Ascending aorta (tissue), 2 donors: ENCODE data around the gene CPN1. TPM values are rescaled to one million over a fixed set of nuclear protein-coding genes. Genes with fewer than 3 reads are reported as not detected.

Experiments used
- DNase-seq, 2 donors: peaks; one replicate each; pipeline ENCODE4 v3.0.0-alpha.2; 2019; ENCODE audit warnings: low spot score in 2 of 2
- H3K27ac ChIP-seq, 2 donors: fragments of 200-600 bp; sonication (generic); one replicate each; pipeline ENCODE4 v1.5.1; 2016 to 2017; ENCODE audit warnings: mild to moderate bottlenecking in 1 of 2
- H3K27me3 ChIP-seq: fragments of 200-600 bp; sonication (generic); one replicate; pipeline ENCODE4 v1.5.1; 2017
- H3K36me3 ChIP-seq, 2 donors: fragments of 200-600 bp; sonication (generic); one replicate each; pipeline ENCODE4 v1.5.1; 2016
- H3K4me1 ChIP-seq, 2 donors: fragments of 200-600 bp; sonication (generic); one replicate each; pipeline ENCODE4 v1.5.1; 2016 to 2017; ENCODE audit warnings: mild to moderate bottlenecking in 1 of 2
- H3K4me3 ChIP-seq, 2 donors: fragments of 200-600 bp; sonication (generic); one replicate each; pipeline ENCODE4 v1.5.1; 2016 to 2017; ENCODE audit warnings: mild to moderate bottlenecking in 1 of 2
- H3K9me3 ChIP-seq, 2 donors: fragments of 200-600 bp; sonication (generic); one replicate each; pipeline ENCODE4 v1.5.1; 2016
- CTCF ChIP-seq, 3 experiments: fragments of 200-600 bp in 2 of 3; fragments of 450-650 bp in 1 of 3; sonication (generic) in 2 of 3; IDR thresholded peaks; one replicate each; pipeline ENCODE4 v1.5.1; 2016 to 2019; ENCODE audit warnings: antibody characterized with exemption in 3 of 3, mild to moderate bottlenecking in 1 of 3, moderate library complexity in 1 of 3
- intact Hi-C: fragments of 100-400 bp; cut with DNase I; formaldehyde crosslinking; loops from one replicate; pipeline ENCODE4 v1.15.1; 2023
- total RNA-seq: library from RNA; depleted of rRNA; stranded (reverse); fragments of >200 nt; gene quantifications from one replicate; pipeline ENCODE4 v1.1.0, GENCODE V29; 2016

The CPN1 gene
- total RNA-seq, 1 donor from 2014 or later, result not detected

GRCh38 chr10:100109670-100110069 is 28.0 kb upstream of the CPN1 start:
- no peak for TF ChIP-seq CTCF (IDR thresholded peaks at IDR 0.05)
- H3K27ac ChIP-seq, result no peak overlapping the region
- H3K4me3 ChIP-seq, result no peak overlapping the region
- no peaks in the 10 kb centered on the region for H3K27me3 ChIP-seq
- intact Hi-C loops, result no loop called here
- no peaks in the 10 kb centered on the region for H3K36me3 ChIP-seq
- no peaks in the 10 kb centered on the region for H3K9me3 ChIP-seq
- no peaks in the 10 kb centered on the region for H3K4me1 ChIP-seq
- DNase-seq, result no peak

- no peaks in the 10 kb centered on the region for H3K27me3 ChIP-seq
- H3K4me3 ChIP-seq, result no peak overlapping the region
- no peak for DNase-seq
- no peak overlapping the region for H3K27ac ChIP-seq
- no peaks in the 10 kb centered on the region for H3K4me1 ChIP-seq
- no peaks in the 10 kb centered on the region for H3K36me3 ChIP-seq
- no peak for TF ChIP-seq CTCF (IDR thresholded peaks at IDR 0.05)
- no peaks in the 10 kb centered on the region for H3K9me3 ChIP-seq
- intact Hi-C loops, result no loop called here
Observed at GRCh38 chr10:100106865-100107264, 25.2 kb upstream of the CPN1 start.

- Histone ChIP-seq H3K4me3 (no peak overlapping the region), H3K27me3 (no peaks in the 10 kb centered on the region), H3K9me3 (no peaks in the 10 kb centered on the region), H3K4me1 (no peaks in the 10 kb centered on the region), H3K36me3 (no peaks in the 10 kb centered on the region), H3K27ac (no peak overlapping the region)
- TF ChIP-seq CTCF (IDR thresholded peaks at IDR 0.05), result no peak
- DNase-seq, result no peak
- intact Hi-C loops, result no loop called here
Observed at GRCh38 chr10:100104300-100104699, 22.6 kb upstream of the CPN1 start.

GRCh38 chr10:100103581-100103980 is 21.9 kb upstream of the CPN1 start:
- Histone ChIP-seq H3K4me1 (no peaks in the 10 kb centered on the region), H3K9me3 (no peaks in the 10 kb centered on the region), H3K27me3 (no peaks in the 10 kb centered on the region), H3K27ac (no peak overlapping the region), H3K4me3 (no peak overlapping the region), H3K36me3 (no peaks in the 10 kb centered on the region)
- intact Hi-C loops, result no loop called here
- no peak for DNase-seq
- TF ChIP-seq CTCF (IDR thresholded peaks at IDR 0.05), result no peak

- Histone ChIP-seq H3K27ac (no peak overlapping the region), H3K4me3 (no peak overlapping the region), H3K27me3 (no peaks in the 10 kb centered on the region), H3K4me1 (no peaks in the 10 kb centered on the region), H3K9me3 (no peaks in the 10 kb centered on the region), H3K36me3 (no peaks in the 10 kb centered on the region)
- TF ChIP-seq CTCF (IDR thresholded peaks at IDR 0.05), result no peak
- intact Hi-C loops, result no loop called here
- DNase-seq, result no peak
Observed at GRCh38 chr10:100101192-100102076, 19.8 kb upstream of the CPN1 start.
